GM19372 (cell line): ENCODE measurements around the gene TIMM17B.

Experiments used
- ATAC-seq: cut with Tn5 transposase; IDR thresholded peaks from one replicate; pipeline ENCODE4 v1.9.1; 2021; ENCODE audit warnings: mild to moderate bottlenecking, low read depth, moderate library complexity; ENCODE audit not compliant: unreplicated experiment

The TIMM17B gene

GRCh38 chrX:48919360-48919841 lies 21.8 kb upstream of the TIMM17B start:
- ATAC-seq: no peak

GRCh38 chrX:48918643-48919340 lies 21.2 kb upstream of the TIMM17B start, which contains the start of gene PIM2:
TSS of gene PIM2 (minus strand) at chrX:48919024. CDS start at chrX:48918834, 190 bp downstream.
- ATAC-seq: peak; percentile 68

- no peak for ATAC-seq
Observed at GRCh38 chrX:48918301-48918642, 20.7 kb upstream of the TIMM17B start.

GRCh38 chrX:48917139-48918001 lies 19.8 kb upstream of the TIMM17B start:
- ATAC-seq: peak; percentile 42

- ATAC-seq: no peak
Observed at GRCh38 chrX:48914593-48915493, 17.3 kb upstream of the TIMM17B start.

GRCh38 chrX:48913605-48914366 lies 16.2 kb upstream of the TIMM17B start:
- no peak for ATAC-seq

GRCh38 chrX:48911412-48912182 lies 14.0 kb upstream of the TIMM17B start, which contains the start of gene SLC35A2:
TSS of gene SLC35A2 (minus strand) at chrX:48911646. CDS start at chrX:48911636, 10 bp downstream.
- ATAC-seq: peak; percentile 60

- ATAC-seq: peak; percentile 8
Observed at GRCh38 chrX:48910926-48911411, 13.4 kb upstream of the TIMM17B start.

GRCh38 chrX:48909703-48910294 lies 12.2 kb upstream of the TIMM17B start:
- ATAC-seq: no peak

- ATAC-seq: no peak
Observed at GRCh38 chrX:48908600-48908999, 11.0 kb upstream of the TIMM17B start.

- no peak for ATAC-seq
Observed at GRCh38 chrX:48905090-48905790, 7.7 kb upstream of the TIMM17B start.

GRCh38 chrX:48904626-48905025 lies 7.1 kb upstream of the TIMM17B start:
- ATAC-seq: no peak

- ATAC-seq: no peak
Observed at GRCh38 chrX:48904180-48904579, 6.6 kb upstream of the TIMM17B start.

- ATAC-seq: no peak
Observed at GRCh38 chrX:48903290-48903689, 5.7 kb upstream of the TIMM17B start.

- no peak for ATAC-seq
Observed at GRCh38 chrX:48902776-48903175, 5.2 kb upstream of the TIMM17B start.

GRCh38 chrX:48902135-48902534 lies 4.6 kb upstream of the TIMM17B start:
- ATAC-seq: no peak

GRCh38 chrX:48901069-48901468 lies 3.5 kb upstream of the TIMM17B start:
- ATAC-seq: no peak

- ATAC-seq: no peak
Observed at GRCh38 chrX:48899078-48899410, 1.5 kb upstream of the TIMM17B start.
